ENCODE data around the gene IRX4.

Gene IRX4

GRCh38 chr5:1915316-1915715 is 32.6 kb upstream of the IRX4 start:
- peaks cover 3% of the 10 kb centered on the region; the same call in 1 of the 2 replicates for H3K27me3 ChIP-seq (ENCODE audit: insufficient read depth, low read depth)
- H3K79me2 ChIP-seq (ENCODE audit: insufficient read depth, low read depth): no peaks in the 10 kb centered on the region
- H3K4me1 ChIP-seq (ENCODE audit: low read depth, poor library complexity, severe bottlenecking): no peaks in the 10 kb centered on the region
- H3K4me3 ChIP-seq (IDR thresholded peaks at IDR 0.05; ENCODE audit: insufficient read depth, low read depth, low read length): no peak overlapping the region
- no peak for TF ChIP-seq CTCF (conservative IDR thresholded peaks at IDR 0.05; ENCODE audit: low read depth, low read length)
- H3K36me3 ChIP-seq (ENCODE audit: insufficient read depth): no peaks in the 10 kb centered on the region
- H4K20me1 ChIP-seq (ENCODE audit: insufficient read depth): no peaks in the 10 kb centered on the region
- H3K27ac ChIP-seq: no peak overlapping the region
- H3K4me2 ChIP-seq: no peak overlapping the region
- H3K9ac ChIP-seq: no peak overlapping the region
- no peak overlapping the region for H2AFZ ChIP-seq (ENCODE audit: low read depth)

DNA sequence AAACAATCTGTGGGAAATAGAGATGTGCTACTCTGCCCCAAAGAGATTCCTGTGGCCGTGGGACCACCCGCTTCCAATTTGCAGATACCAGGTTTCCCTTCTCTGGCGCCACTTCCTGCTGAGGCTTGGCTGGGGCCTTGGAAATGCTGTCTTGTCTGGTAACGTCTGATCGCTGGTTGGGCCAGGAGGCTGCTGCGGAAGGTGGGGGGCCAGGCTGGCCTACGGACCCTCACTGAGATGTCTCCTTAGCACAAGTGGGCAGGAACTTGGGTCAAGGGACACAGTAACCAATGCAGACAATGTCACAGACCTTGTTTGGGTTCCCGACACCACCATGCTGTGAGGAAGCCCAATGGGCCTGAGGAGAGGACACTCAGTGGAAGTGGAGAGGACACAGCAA is 31.7 kb upstream of the IRX4 start:
- Histone ChIP-seq H3K36me3 (ENCODE audit: insufficient read depth) (no peaks in the 10 kb centered on the region), H3K9ac (no peak overlapping the region), H2AFZ (ENCODE audit: low read depth) (no peak overlapping the region), H3K27ac (no peak overlapping the region), H3K4me2 (no peak overlapping the region), H4K20me1 (ENCODE audit: insufficient read depth) (no peaks in the 10 kb centered on the region), H3K4me1 (ENCODE audit: low read depth, poor library complexity, severe bottlenecking) (no peaks in the 10 kb centered on the region), H3K79me2 (ENCODE audit: insufficient read depth, low read depth) (no peaks in the 10 kb centered on the region), H3K27me3 (ENCODE audit: insufficient read depth, low read depth) (peaks cover 3% of the 10 kb centered on the region; the same call in 1 of the 2 replicates), H3K4me3 (IDR thresholded peaks at IDR 0.05; ENCODE audit: insufficient read depth, low read depth, low read length) (no peak overlapping the region)
- TF ChIP-seq CTCF (conservative IDR thresholded peaks at IDR 0.05; ENCODE audit: low read depth, low read length): no peak

DNA sequence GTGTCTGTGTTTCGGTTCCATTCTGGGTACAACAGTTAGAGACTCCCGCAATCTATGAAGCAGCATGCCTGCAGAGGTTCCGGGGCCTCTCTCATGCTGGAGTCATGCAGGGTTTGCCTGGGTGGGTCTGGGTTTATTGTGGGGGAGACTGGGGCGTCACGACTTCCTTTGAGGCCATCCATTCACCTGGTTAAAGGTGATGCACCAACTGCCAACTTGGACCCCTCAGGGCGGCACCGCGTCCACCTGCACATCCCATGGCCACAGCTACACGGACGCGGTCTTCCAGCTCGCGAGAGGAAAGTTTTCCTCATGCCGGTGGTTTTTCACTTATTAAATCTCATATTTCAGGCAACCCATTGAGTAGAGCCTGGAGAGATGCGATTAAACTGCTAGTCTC is 30.9 kb upstream of the IRX4 start:
- Histone ChIP-seq H2AFZ (ENCODE audit: low read depth) (no peak overlapping the region), H3K4me3 (IDR thresholded peaks at IDR 0.05; ENCODE audit: insufficient read depth, low read depth, low read length) (no peak overlapping the region), H3K79me2 (ENCODE audit: insufficient read depth, low read depth) (no peaks in the 10 kb centered on the region), H3K27ac (no peak overlapping the region), H3K4me2 (no peak overlapping the region), H4K20me1 (ENCODE audit: insufficient read depth) (no peaks in the 10 kb centered on the region), H3K9ac (no peak overlapping the region), H3K27me3 (ENCODE audit: insufficient read depth, low read depth) (peaks cover 3% of the 10 kb centered on the region; the same call in 1 of the 2 replicates), H3K36me3 (ENCODE audit: insufficient read depth) (no peaks in the 10 kb centered on the region), H3K4me1 (ENCODE audit: low read depth, poor library complexity, severe bottlenecking) (no peaks in the 10 kb centered on the region)
- no peak for TF ChIP-seq CTCF (conservative IDR thresholded peaks at IDR 0.05; ENCODE audit: low read depth, low read length)

- TF ChIP-seq CTCF (conservative IDR thresholded peaks at IDR 0.05; ENCODE audit: low read depth, low read length): no peak
- Histone ChIP-seq H3K4me3 (IDR thresholded peaks at IDR 0.05; ENCODE audit: insufficient read depth, low read depth, low read length) (no peak overlapping the region), H2AFZ (ENCODE audit: low read depth) (no peak overlapping the region), H3K27ac (no peak overlapping the region), H3K36me3 (ENCODE audit: insufficient read depth) (no peaks in the 10 kb centered on the region), H3K79me2 (ENCODE audit: insufficient read depth, low read depth) (no peaks in the 10 kb centered on the region), H3K9ac (no peak overlapping the region), H3K4me1 (ENCODE audit: low read depth, poor library complexity, severe bottlenecking) (no peaks in the 10 kb centered on the region), H3K4me2 (no peak overlapping the region), H3K27me3 (ENCODE audit: insufficient read depth, low read depth) (peaks cover 3% of the 10 kb centered on the region; the same call in 1 of the 2 replicates), H4K20me1 (ENCODE audit: insufficient read depth) (no peaks in the 10 kb centered on the region)
These were observed 30.3 kb upstream of the IRX4 start for GRCh38 chr5:1912951-1913565.

Data from KMS-11 (cell line).